Measurements from ENCODE around the gene PRKCQ.

GRCh38 chr10:6490614-6491013 is 89.5 kb downstream of the PRKCQ start:
- TF ChIP-seq ZNF384 (IDR thresholded peaks at IDR 0.05) = no peak
- TF ChIP-seq SUZ12 (IDR thresholded peaks at IDR 0.05) = no peak

Data from HEK293T (cell line).